ENCODE results near the gene PRKCQ.
"Not testable (repeated sequence)": the region's sequence is repeated elsewhere in the genome, so short reads cannot be mapped to it uniquely, and the experiment has no call there.

Gene PRKCQ

GRCh38 chr10:6461961-6462360, 118.1 kb downstream of the PRKCQ start:
- H3K9me3 ChIP-seq (replicated peaks; ENCODE audit: low read length), result no peaks in the 10 kb centered on the region
- no peaks in the 10 kb centered on the region for H3K4me1 ChIP-seq (ENCODE audit: control insufficient read depth, insufficient read depth, low read length)
- no peaks in the 10 kb centered on the region for H3K36me3 ChIP-seq (ENCODE audit: insufficient read depth, low read length)
- H3K27me3 ChIP-seq (ENCODE audit: control insufficient read depth, insufficient read depth, low read length), result peaks cover 9% of the 10 kb centered on the region
- H3K9ac ChIP-seq (ENCODE audit: low read depth, low read length), result no peak overlapping the region
- no peak overlapping the region for H3K4me2 ChIP-seq (ENCODE audit: low read length)
- no peak overlapping the region for H3K4me3 ChIP-seq (ENCODE audit: low read length)

- Histone ChIP-seq H3K9me3 (replicated peaks; ENCODE audit: low read length) (no peaks in the 10 kb centered on the region), H3K4me1 (ENCODE audit: control insufficient read depth, insufficient read depth, low read length) (no peaks in the 10 kb centered on the region), H3K36me3 (ENCODE audit: insufficient read depth, low read length) (no peaks in the 10 kb centered on the region), H3K4me2 (ENCODE audit: low read length) (no peak overlapping the region), H3K9ac (ENCODE audit: low read depth, low read length) (no peak overlapping the region), H3K4me3 (ENCODE audit: low read length) (no peak overlapping the region), H3K27me3 (ENCODE audit: control insufficient read depth, insufficient read depth, low read length) (peaks cover 1% of the 10 kb centered on the region)
Observed at GRCh38 chr10:6460861-6461409, 119.1 kb downstream of the PRKCQ start.

- Histone ChIP-seq H3K4me1 (ENCODE audit: control insufficient read depth, insufficient read depth, low read length) (no peaks in the 10 kb centered on the region), H3K4me2 (ENCODE audit: low read length) (no peak overlapping the region), H3K36me3 (ENCODE audit: insufficient read depth, low read length) (no peaks in the 10 kb centered on the region), H3K9me3 (replicated peaks; ENCODE audit: low read length) (no peaks in the 10 kb centered on the region), H3K27me3 (ENCODE audit: control insufficient read depth, insufficient read depth, low read length) (no peaks in the 10 kb centered on the region), H3K4me3 (ENCODE audit: low read length) (no peak overlapping the region), H3K9ac (ENCODE audit: low read depth, low read length) (no peak overlapping the region)
Observed at GRCh38 chr10:6458814-6459213, 121.3 kb downstream of the PRKCQ start.

- H3K4me2 ChIP-seq (ENCODE audit: low read length), result no peak overlapping the region
- H3K36me3 ChIP-seq (ENCODE audit: insufficient read depth, low read length), result no peaks in the 10 kb centered on the region
- no peak overlapping the region for H3K4me3 ChIP-seq (ENCODE audit: low read length)
- H3K9me3 ChIP-seq (replicated peaks; ENCODE audit: low read length), result no peaks in the 10 kb centered on the region
- H3K9ac ChIP-seq (ENCODE audit: low read depth, low read length), result no peak overlapping the region
- no peaks in the 10 kb centered on the region for H3K4me1 ChIP-seq (ENCODE audit: control insufficient read depth, insufficient read depth, low read length)
- H3K27me3 ChIP-seq (ENCODE audit: control insufficient read depth, insufficient read depth, low read length), result no peaks in the 10 kb centered on the region
Observed at GRCh38 chr10:6457376-6457775, 122.7 kb downstream of the PRKCQ start.

- H3K36me3 ChIP-seq (ENCODE audit: insufficient read depth, low read length), result no peaks in the 10 kb centered on the region
- no peaks in the 10 kb centered on the region for H3K4me1 ChIP-seq (ENCODE audit: control insufficient read depth, insufficient read depth, low read length)
Observed at GRCh38 chr10:6456067-6456466, 124.0 kb downstream of the PRKCQ start.

GRCh38 chr10:6455592-6455991, 124.5 kb downstream of the PRKCQ start:
- Histone ChIP-seq H3K4me2 (ENCODE audit: low read length) (no peak overlapping the region), H3K36me3 (ENCODE audit: insufficient read depth, low read length) (no peaks in the 10 kb centered on the region), H3K4me1 (ENCODE audit: control insufficient read depth, insufficient read depth, low read length) (no peaks in the 10 kb centered on the region), H3K4me3 (ENCODE audit: low read length) (no peak overlapping the region), H3K9ac (ENCODE audit: low read depth, low read length) (no peak overlapping the region), H3K9me3 (replicated peaks; ENCODE audit: low read length) (no peaks in the 10 kb centered on the region), H3K27me3 (ENCODE audit: control insufficient read depth, insufficient read depth, low read length) (no peaks in the 10 kb centered on the region)

More at GRCh38 chr10:6456067-6456466, 124.0 kb downstream of the PRKCQ start:
- Histone ChIP-seq H3K4me2 (ENCODE audit: low read length) (no peak overlapping the region), H3K4me3 (ENCODE audit: low read length) (no peak overlapping the region), H3K27me3 (ENCODE audit: control insufficient read depth, insufficient read depth, low read length) (no peaks in the 10 kb centered on the region), H3K9ac (ENCODE audit: low read depth, low read length) (no peak overlapping the region), H3K9me3 (replicated peaks; ENCODE audit: low read length) (no peaks in the 10 kb centered on the region)

GRCh38 chr10:6446711-6447110, 133.4 kb downstream of the PRKCQ start:
- Histone ChIP-seq H3K9ac (ENCODE audit: low read depth, low read length) (no peak overlapping the region), H3K4me1 (ENCODE audit: control insufficient read depth, insufficient read depth, low read length) (no peaks in the 10 kb centered on the region), H3K4me2 (ENCODE audit: low read length) (no peak overlapping the region), H3K9me3 (replicated peaks; ENCODE audit: low read length) (no peaks in the 10 kb centered on the region), H3K4me3 (ENCODE audit: low read length) (no peak overlapping the region), H3K27me3 (ENCODE audit: control insufficient read depth, insufficient read depth, low read length) (peaks cover 7% of the 10 kb centered on the region), H3K36me3 (ENCODE audit: insufficient read depth, low read length) (no peaks in the 10 kb centered on the region)

GRCh38 chr10:6445671-6446316, 134.3 kb downstream of the PRKCQ start:
- no peaks in the 10 kb centered on the region for H3K4me1 ChIP-seq (ENCODE audit: control insufficient read depth, insufficient read depth, low read length)
- H3K36me3 ChIP-seq (ENCODE audit: insufficient read depth, low read length), result no peaks in the 10 kb centered on the region
- no peaks in the 10 kb centered on the region for H3K9me3 ChIP-seq (replicated peaks; ENCODE audit: low read length)
- H3K4me3 ChIP-seq (ENCODE audit: low read length), result peak overlapping the region; percentile 15
- H3K4me2 ChIP-seq (ENCODE audit: low read length), result peak overlapping the region; percentile 61
- peaks cover 7% of the 10 kb centered on the region for H3K27me3 ChIP-seq (ENCODE audit: control insufficient read depth, insufficient read depth, low read length)
- H3K9ac ChIP-seq (ENCODE audit: low read depth, low read length), result no peak overlapping the region

GRCh38 chr10:6439875-6440274, 140.2 kb downstream of the PRKCQ start:
- not testable (repeated sequence) for H3K36me3 ChIP-seq (ENCODE audit: insufficient read depth, low read length); H3K4me3 ChIP-seq (ENCODE audit: low read length); H3K4me2 ChIP-seq (ENCODE audit: low read length); H3K9me3 ChIP-seq (replicated peaks; ENCODE audit: low read length); H3K9ac ChIP-seq (ENCODE audit: low read depth, low read length); H3K27me3 ChIP-seq (ENCODE audit: control insufficient read depth, insufficient read depth, low read length); H3K4me1 ChIP-seq (ENCODE audit: control insufficient read depth, insufficient read depth, low read length)

- Histone ChIP-seq H3K27me3 (ENCODE audit: control insufficient read depth, insufficient read depth, low read length) (peaks cover 13% of the 10 kb centered on the region), H3K4me3 (ENCODE audit: low read length) (no peak overlapping the region), H3K4me1 (ENCODE audit: control insufficient read depth, insufficient read depth, low read length) (no peaks in the 10 kb centered on the region), H3K36me3 (ENCODE audit: insufficient read depth, low read length) (no peaks in the 10 kb centered on the region), H3K9ac (ENCODE audit: low read depth, low read length) (no peak overlapping the region), H3K9me3 (replicated peaks; ENCODE audit: low read length) (no peaks in the 10 kb centered on the region), H3K4me2 (ENCODE audit: low read length) (no peak overlapping the region)
Observed at GRCh38 chr10:6431861-6432260, 148.2 kb downstream of the PRKCQ start.

- H3K4me3 ChIP-seq (ENCODE audit: low read length), result no peak overlapping the region
- H3K36me3 ChIP-seq (ENCODE audit: insufficient read depth, low read length), result no peaks in the 10 kb centered on the region
- H3K4me2 ChIP-seq (ENCODE audit: low read length), result no peak overlapping the region
- no peaks in the 10 kb centered on the region for H3K4me1 ChIP-seq (ENCODE audit: control insufficient read depth, insufficient read depth, low read length)
- H3K9ac ChIP-seq (ENCODE audit: low read depth, low read length), result no peak overlapping the region
- no peaks in the 10 kb centered on the region for H3K9me3 ChIP-seq (replicated peaks; ENCODE audit: low read length)
- H3K27me3 ChIP-seq (ENCODE audit: control insufficient read depth, insufficient read depth, low read length), result peaks cover 13% of the 10 kb centered on the region
Observed at GRCh38 chr10:6431186-6431585, 148.9 kb downstream of the PRKCQ start.

- Histone ChIP-seq H3K4me1 (ENCODE audit: control insufficient read depth, insufficient read depth, low read length) (no peaks in the 10 kb centered on the region), H3K36me3 (ENCODE audit: insufficient read depth, low read length) (no peaks in the 10 kb centered on the region), H3K27me3 (ENCODE audit: control insufficient read depth, insufficient read depth, low read length) (peaks cover 13% of the 10 kb centered on the region)
Observed at GRCh38 chr10:6430423-6430980, 149.6 kb downstream of the PRKCQ start.

More at GRCh38 chr10:6430423-6430980, 149.6 kb downstream of the PRKCQ start:
- Histone ChIP-seq H3K9ac (ENCODE audit: low read depth, low read length) (no peak overlapping the region), H3K9me3 (replicated peaks; ENCODE audit: low read length) (no peaks in the 10 kb centered on the region), H3K4me3 (ENCODE audit: low read length) (no peak overlapping the region), H3K4me2 (ENCODE audit: low read length) (no peak overlapping the region)
